GM19193 (cell line): ENCODE results near the gene MRPL24.

Source experiments
- POLR2A ChIP-seq: IDR thresholded peaks from 4 replicates; pipeline ENCODE4 v1.6.1; 2011; ENCODE audit not compliant: insufficient read depth, insufficient read length; ENCODE audit errors: extremely low read depth

The MRPL24 gene

DNA sequence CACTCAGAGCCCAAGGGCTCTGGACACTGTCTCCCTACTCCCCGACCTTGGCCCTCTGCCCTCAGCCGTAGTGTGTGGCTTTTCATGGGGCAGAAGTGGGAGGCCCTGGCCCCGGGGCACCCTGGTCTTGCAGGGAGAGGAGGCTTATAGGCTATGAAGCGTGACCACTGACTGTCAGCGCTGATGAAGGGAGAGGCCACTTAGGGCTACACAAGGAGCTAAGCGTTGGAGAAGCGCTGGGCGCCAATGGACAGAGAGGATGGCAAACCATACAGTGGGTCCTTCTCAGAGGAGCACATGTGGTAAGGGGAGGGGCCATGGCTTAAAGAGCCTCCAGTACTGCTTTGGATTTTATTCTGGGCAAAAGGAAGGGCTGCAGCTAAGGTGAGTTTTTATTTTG lies 43.4 kb downstream of the MRPL24 start:
- no peak for TF ChIP-seq POLR2A

DNA sequence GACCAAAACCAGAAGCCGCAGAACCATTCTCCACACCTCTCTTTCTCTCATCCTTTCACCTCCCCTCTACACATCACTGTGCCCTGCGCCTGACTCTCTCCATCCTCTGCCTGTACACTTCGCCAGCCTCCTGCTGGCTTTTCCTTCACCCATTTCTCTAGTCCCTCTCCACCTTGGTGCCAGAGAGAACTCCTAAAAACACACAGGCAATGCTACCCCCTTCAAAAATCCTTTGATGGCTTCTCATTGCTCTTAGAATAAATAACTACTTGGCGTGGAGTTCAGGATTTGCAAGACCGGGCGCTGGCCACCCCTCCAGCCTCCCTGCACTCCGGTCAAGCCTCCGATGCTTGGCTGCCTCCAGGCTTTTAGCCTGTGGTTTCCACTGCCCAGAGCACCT lies 44.1 kb downstream of the MRPL24 start:
- no peak for TF ChIP-seq POLR2A

DNA sequence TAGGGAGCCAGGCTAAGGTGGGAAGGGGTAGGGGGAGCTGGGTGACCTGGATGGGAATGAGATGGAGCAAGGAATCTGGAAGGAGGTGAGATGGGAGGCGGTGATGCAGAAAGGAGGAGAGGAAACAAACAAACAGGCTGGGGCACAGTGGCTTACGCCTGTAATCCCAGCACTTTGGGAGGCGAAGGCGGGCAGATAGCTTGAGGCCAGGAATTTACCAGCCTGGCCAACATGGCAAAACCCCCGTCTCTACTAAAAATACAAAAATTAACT lies 46.3 kb downstream of the MRPL24 start:
- TF ChIP-seq POLR2A, result no peak

DNA sequence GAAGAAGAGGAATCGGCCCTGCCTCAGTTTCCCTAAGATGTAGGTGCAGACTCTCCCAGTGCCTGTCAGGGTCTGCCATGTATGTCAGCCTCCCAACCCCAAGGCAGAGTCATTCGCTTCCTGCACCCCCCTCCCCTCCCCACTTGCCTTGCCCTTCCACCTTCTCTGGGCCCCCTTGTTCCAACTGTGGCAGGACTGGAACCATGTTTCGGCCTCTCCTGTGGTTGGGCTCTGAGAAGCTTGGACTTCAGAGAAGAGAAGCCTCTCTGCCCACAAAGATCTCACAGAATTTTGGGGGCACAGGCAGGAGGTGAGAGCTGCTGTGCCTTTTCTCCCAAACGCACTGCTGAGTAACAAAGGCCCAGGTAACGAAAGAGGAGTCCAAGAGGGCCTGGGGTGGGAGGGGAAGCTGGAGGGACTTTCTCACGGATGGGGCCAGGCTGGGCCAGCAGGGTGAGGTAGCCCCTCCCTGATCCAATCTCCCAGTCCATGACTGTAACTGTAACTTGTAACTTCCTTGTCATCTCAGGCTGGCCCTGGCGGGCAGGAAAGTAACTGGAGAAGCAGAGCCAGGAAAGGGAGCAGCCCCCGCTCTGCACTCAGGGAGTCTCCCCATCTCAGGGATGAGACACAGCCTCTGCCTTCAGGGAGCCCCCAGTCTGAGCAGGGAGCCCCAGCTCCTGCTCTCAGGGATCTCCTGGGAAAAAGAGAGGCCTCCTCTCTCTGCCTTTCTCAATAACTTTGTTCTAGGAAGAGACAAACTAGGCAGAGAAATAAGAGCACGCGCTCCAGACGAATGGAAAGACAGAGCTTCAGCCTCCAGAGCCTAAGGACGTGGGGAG lies 46.8 kb downstream of the MRPL24 start:
- TF ChIP-seq POLR2A, result no peak

DNA sequence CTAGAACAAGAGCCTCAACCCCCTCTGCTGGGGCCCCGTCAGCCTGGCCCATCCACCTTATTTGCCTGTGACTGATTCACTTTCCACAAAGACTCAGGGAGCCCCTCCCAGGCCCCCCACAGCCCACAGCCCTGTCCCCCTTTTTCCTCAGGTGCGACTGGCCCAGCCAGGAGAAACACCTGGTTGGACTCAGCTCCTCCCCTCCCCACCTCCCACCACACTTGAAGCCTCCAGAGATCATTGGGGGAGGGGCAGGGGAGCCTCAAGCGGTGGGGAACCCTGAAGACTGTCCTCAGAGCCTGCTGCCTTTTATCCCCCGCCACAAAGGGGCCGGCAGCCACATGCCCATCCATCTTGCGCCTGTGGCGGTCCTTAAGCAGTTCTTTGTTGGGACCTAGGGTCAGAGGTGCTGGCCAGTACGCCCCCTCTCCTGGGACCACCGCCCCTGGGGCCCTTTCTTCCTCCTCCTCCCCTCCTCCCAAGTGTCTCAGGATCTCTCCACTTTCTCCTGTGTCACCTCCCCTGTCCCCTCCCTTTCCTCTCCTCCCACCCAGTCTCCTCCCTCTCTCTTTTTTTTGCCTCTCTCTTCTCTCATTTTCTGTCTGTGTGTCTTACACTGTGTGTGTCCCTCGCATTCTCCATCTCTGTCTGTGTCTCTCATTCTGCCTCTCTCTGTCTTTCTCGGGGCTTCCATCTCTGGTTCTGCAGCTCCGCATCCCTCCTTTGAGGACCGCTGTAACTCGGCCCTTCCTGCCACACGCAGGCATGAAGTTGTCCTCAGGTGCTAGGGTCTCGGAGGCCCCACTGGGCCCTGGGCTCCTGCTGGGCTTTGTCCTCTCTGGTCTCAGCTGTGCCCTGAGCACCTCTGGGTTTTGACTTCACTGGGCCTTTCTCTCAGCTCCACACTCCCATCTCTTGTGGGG lies 47.7 kb downstream of the MRPL24 start:
- no peak for TF ChIP-seq POLR2A

DNA sequence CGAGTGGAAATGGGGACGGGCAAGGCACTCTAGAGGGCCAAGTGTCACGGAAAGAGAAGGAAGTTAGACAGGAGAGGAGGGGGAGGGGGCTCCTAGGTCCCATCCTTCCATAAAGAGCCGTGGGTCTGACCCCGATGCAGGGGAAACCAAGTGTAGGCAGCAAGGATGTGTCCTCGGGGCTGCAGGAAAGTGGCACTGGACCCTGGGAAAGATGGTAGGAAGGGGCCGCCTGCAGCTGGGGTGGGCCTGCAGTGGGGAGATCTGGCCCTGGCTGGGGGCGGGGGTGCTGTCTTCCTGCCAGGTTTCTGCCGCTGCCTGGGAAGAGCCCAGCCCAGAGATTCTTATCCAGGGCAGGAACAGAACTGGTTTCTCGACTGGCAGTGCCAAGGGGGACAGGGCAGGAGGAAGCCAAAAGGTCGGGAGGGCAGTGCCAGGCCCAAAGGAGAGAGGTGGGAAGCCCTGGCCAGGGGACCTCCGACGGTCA lies 48.4 kb downstream of the MRPL24 start:
- no peak for TF ChIP-seq POLR2A

DNA sequence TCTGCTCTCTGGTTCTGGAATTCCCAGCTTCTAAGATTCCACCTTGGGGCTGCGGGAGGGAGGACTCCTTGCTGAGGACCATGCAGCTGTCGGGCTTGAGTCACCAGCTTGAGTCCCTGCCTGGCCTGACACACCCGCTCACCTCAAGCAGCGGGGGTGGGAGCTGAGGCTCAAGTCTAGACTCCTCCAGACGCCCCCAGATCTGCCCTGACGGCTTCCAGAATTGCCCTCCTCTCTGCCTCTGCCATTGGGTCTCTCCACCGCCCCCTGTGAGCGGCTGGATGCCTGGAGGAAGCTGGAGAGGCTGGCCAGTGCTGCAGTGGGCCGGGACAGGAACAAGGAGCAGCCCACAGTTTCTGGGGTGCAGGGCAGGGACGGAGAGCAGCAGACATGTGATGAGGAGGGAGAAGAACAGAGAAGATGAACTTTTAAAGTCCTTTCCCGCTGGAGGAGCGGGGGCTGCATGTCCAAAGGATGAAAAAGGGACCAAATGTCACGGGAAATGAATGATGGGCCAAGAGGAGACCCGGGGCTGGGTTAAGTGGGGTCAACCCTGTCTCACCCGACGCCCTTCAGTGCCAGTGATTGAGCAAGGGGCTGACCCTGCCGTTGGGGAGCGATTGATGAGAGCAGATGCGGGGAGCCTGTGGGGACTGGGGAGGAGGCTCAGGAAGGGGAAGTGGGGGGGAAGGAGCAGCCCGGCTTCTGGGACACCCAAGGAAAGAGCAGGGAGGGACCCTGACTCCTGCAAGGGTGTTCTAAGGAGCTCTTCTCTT lies 49.0 kb downstream of the MRPL24 start:
- no peak for TF ChIP-seq POLR2A

DNA sequence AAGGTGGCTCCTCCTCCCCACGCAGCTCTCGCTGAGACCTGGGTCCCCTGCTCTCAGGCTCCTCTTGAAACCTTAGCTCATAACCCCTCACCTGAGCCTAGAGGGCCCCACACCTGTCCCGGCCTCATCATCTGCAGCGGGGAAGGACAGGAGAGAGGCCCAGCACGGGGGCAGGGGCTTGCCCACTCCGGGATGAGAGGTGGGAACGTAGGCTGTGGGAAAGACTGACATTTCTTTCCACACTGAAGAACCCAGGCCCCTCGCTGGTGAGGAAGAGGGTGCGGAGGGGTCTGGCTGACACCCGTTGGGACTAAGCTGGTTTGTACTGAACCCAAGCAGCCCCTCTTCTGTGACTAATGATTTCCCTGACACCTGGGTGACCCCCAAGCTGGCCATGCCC lies 49.7 kb downstream of the MRPL24 start:
- TF ChIP-seq POLR2A, result no peak

DNA sequence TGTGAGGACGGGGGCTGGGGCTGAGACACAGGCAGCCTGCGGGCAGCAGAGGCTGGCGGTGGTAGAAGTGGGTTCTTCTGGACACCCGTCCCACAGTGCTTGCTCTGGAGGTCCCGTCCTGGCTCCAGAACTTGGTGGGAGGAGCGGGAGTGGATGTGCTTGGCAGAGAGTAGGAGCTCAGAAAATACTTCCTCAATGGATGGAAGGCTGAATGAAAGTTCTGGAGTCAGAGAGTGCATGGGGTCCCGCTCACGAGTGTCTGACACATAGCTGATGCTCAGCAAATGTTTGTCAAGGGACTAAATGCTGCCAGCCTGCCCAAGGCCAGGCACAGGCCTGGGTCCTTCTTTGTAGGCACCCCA lies 50.2 kb downstream of the MRPL24 start:
- TF ChIP-seq POLR2A, result no peak

DNA sequence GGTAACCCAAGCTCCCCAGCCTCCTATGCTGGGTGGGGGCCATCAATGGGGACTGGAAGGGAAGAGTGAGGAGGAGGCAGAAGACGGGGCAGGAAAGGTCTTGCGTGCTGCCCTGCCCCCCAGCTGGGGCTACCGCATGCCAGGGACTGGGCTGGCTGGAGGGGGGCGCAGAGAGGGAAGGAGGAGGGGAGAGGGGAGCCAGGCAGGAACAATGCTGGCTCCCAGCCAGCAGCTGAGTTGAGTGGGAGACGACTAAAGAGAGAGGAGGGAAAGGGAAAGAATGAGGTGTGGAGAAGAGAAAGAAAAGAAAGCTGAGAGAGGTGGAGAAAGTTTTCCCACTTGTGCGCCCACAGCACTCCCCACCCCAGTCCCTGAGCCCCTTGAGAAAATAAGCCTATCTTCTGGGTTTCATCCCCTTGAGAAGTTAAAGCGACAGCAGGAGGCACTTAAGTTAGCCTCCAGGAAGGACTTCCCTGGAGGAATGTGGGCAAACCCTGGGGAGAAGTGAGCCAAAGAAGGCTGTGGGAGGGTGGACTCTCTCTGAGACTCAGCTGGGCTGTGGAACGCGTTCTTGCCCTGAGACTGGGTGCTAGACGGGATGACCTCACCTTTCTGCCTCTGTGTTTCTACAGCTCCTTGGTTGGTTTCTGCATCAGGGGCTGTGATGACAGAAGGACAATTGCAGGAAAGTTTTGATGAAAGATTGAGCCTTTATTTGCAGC lies 50.8 kb downstream of the MRPL24 start:
- no peak for TF ChIP-seq POLR2A

DNA sequence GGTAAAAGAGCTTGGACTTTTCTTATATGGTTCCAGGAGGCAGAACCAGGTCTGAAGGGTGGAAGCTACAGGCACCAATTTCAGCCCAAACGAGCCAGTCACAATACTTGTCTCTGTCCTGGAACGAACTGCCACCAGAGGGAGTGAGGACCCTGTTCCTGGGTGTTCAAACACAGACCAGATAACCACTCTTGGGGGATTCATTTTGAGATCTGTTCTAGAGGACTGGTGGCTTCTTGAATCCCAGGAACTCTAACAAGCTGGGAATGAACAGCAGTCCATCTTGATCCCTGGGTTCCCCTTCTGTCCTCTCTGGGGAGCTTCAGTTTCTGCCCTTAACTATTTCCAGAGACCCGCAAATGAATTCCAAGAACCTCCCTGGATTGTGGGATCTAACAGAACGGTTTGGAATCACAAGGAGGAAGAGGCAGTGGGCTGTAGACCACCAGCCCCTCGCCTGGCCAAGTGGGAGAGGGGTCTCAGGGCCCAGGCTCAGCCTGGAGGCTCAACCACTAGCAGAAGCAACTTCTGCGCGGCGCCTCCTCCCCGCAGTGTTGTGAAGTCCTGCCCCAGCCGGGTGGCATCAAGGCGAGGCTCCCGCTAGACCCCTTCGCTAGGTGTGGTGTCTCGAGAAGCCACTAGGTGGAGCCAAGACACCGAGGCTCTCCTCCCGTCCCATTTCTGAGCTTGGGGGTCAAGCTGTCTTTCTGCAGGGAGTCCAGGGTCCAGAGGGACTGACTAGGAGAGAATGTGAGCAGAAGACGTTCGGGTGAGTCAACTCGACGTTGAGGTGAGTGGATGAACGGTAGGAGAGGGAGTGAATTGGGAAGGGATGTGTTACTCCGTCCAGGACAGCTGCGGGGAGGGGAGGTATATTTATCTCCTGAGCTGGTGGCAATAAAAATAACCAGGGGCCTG lies 51.6 kb downstream of the MRPL24 start:
- TF ChIP-seq POLR2A, result no peak
